ENCODE measurements around the gene GCC2.

- TF ChIP-seq CTCF (IDR thresholded peaks at IDR 0.05; ENCODE audit: poor library complexity) = no peak
- TF ChIP-seq EZH2phosphoT487 (IDR thresholded peaks at IDR 0.05; ENCODE audit: low read depth, severe bottlenecking, unreplicated experiment) = no peak
- no peak for TF ChIP-seq EZH2 (IDR thresholded peaks at IDR 0.05; ENCODE audit: borderline replicate concordance)
These were observed 3.8 kb upstream of the GCC2 start for GRCh38 chr2:108444941-108445840.

All from hepatocyte (in vitro differentiated cells).